GM18861 (cell line): ENCODE measurements around the gene L1TD1.
"Not testable (repeated sequence)": the region's sequence is repeated elsewhere in the genome, so short reads cannot be mapped to it uniquely, and the experiment has no call there.

Source experiments
- ATAC-seq: cut with Tn5 transposase; IDR thresholded peaks from one replicate; pipeline ENCODE4 v1.9.1; 2021; ENCODE audit not compliant: unreplicated experiment

Gene L1TD1

GRCh38 chr1:62194651-62195544, at the start of gene L1TD1:
TSS of gene L1TD1 (plus strand) at chr1:62194849. CDS start at chr1:62206629, 11,780 bp downstream.
- ATAC-seq, result no peak

GRCh38 chr1:62159940-62160348, 34.7 kb upstream of the L1TD1 start:
- ATAC-seq, result peak; percentile 82

GRCh38 chr1:62161711-62162110, 32.9 kb upstream of the L1TD1 start:
- ATAC-seq, result no peak

GRCh38 chr1:62170380-62170779, 24.3 kb upstream of the L1TD1 start:
- not testable (repeated sequence) for ATAC-seq

GRCh38 chr1:62175568-62176179, 19.0 kb upstream of the L1TD1 start:
- peak; percentile 59 for ATAC-seq

DNA sequence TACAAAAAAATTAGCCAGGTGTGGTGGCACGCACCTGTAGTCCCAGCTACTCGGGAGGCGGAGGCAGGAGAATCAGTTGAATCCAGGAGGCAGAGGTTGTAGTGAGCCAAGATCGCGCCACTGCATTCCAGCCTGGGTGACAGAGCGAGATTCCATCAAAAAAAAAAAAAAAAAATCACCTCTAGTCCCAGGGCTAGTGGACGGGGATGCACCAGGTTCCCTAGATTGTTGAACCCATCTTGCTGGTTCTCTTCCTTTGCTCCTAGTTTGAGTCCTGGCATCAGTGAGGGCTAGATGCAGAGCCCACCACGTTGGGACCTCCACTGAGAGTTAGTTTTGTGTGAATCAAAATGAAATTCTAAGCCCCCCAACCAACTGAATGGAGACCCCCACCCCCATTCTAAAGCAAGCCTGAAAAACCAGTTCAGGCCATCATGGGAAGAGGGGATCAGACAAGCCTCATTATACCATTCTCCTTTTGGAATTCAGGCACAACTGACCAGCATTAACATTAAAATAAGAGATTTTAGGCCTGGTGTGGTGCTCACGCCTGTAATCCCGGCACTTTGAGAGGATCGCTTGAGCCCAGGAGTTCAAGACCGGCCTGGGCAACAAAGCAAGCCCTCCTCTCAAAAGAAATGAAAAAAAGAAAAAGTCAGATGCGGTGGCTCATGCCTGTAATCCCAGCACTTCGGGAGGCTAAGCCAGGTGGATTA, 17.9 kb upstream of the L1TD1 start:
- ATAC-seq, result no peak

DNA sequence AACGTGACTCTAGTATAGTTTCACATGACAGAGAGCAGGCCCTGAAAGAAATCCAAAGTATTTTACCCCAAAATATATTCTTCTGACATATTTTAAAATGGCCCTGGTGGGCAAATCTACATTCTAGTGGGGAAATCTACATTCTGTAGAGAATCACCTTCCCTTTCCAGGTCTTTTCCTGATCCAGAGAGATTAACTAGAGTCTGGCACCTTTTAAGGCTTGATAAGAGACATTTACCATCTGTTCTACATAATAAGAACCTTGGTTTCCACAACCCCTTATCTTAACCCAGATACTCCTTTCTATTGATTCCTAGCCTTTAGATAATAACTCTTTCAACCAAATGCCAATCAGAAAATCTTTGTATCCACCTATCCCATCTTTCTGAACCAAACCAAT, 17.0 kb upstream of the L1TD1 start:
- ATAC-seq, result no peak

GRCh38 chr1:62178372-62178771, 16.3 kb upstream of the L1TD1 start:
- ATAC-seq, result no peak

DNA sequence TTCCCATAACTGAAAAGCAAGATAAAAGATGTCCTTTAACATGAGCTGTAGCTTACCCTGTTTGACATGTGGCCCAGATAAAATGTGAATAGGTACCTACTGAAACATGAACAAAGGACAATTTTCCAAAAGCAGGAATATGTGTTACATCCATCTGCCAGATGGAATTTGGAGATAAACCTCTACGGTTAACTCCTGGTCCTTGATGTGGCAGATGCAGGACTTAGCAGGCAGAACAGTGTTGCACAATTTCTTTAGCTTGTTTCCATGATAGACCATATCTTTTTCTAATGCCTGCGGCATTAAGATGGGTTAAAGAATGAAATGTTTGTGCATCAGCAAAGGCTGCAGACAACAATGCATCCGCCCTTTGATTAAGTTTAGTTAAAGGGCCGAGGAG, 14.6 kb upstream of the L1TD1 start:
- ATAC-seq, result not testable (repeated sequence)

DNA sequence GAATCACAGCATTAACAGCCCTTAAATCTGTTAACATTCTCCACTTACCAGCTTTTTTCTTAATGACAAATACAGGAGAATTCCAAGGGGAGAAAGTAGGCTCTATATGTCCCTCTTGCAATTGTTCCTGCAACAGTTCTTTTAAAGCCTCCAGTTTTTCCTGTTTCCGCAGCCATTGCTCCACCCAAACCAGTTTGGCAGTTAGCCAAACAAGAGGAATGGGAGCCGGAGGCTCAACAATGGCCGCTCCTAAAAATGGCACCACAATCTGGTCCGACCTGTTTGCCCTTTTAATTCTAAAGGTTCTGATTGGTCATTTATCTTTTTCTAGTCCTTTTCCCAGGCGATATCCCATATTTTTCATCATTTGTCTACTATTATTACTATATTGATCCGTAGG, 14.0 kb upstream of the L1TD1 start:
- no peak for ATAC-seq

- ATAC-seq, result no peak
Measured at GRCh38 chr1:62181532-62181931, 13.1 kb upstream of the L1TD1 start.

GRCh38 chr1:62182157-62182556, 12.5 kb upstream of the L1TD1 start:
- not testable (repeated sequence) for ATAC-seq

DNA sequence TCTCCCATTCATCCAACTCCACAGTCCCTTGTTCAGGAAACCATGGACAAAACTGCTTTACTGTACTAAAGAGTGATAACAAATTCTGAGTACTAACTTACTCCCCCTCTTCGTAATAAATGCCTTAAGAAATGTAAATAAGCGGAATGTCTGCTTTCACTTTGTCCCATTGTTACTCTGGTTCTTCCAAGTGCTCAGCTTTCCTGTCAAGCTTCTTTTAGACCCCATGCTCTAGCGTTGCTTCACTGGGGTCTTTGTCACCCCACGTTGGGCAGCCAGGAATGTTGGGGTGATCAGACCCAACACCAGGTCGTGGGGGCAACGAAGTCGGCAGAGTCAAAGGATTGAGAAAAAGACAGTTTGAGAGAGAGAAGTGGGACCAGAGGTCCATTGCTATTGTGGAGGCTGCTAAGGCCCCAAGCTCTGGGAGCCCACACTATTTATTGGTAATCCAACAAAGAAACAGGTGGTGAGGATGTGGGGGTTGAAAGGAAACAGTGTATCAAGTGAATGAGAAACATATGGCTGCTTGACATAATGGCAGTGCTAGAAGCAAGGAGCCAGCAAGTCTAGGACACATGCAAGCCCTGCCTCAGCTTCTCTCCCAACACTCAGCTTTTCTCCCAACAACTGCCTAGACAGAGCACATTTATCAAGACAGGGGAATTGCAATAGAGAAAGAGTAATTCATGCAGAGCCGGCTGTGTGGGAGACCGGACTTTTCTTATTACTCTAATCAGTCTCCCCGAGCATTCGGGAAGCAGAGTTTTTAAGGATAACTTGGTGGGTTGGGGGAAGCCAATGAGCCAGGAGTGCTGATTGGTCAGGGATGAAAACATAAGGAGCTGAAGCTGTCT, 11.3 kb upstream of the L1TD1 start:
- ATAC-seq, result not testable (repeated sequence)

- no peak for ATAC-seq
Measured at GRCh38 chr1:62184336-62184735, 10.3 kb upstream of the L1TD1 start.

GRCh38 chr1:62185233-62185632, 9.4 kb upstream of the L1TD1 start:
- ATAC-seq, result not testable (repeated sequence)

GRCh38 chr1:62185677-62186076, 9.0 kb upstream of the L1TD1 start:
- ATAC-seq, result no peak

GRCh38 chr1:62187548-62187947, 7.1 kb upstream of the L1TD1 start:
- no peak for ATAC-seq

DNA sequence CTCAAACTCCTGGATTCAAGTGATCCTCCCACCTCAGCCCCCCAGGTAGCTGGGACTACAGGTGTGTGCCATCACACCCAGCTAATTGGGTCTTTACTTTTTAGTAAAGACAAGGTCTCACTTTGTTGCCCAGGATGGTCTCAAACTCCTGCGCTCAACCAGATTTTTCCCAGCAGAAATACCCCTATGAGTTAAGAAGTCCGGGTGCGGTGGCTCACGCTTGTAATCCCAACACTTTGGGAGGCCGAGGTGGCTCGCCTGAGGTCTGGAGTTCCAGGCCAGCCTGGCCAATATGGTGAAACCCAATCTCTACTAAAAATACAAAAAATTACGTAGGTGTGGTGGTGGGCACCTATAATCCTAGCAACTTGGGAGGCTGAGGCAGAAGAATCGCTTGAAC, 6.5 kb upstream of the L1TD1 start:
- ATAC-seq, result no peak

DNA sequence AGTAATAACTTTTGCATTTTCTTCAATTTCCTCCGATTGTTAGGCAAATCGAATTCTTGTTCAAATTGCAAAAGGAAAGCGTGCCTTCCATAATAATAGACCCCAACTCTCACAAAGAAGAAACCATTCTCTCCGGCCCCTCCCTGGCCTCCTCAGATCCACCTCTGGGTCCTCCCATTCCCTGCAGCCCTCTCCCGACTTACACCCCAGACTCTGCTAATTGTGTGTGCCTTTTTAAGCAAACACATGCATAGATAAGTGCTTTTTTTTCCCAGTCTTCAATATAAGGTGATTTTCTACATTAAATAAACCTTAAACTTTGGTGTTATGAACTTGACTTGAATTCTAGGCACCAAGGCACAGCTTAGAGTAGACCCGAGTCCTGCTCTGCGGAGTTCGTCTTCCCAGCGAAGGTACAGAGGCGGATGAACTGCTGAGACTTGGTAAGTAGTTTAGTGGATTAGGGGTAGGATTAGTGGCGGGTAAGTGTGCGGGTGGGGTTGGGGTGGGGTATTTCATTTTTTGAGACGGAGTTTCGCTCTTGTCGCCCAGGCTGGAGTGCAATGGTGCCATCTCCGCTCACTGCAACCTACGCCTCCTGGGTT, 1.5 kb downstream of the L1TD1 start:
- no peak for ATAC-seq

DNA sequence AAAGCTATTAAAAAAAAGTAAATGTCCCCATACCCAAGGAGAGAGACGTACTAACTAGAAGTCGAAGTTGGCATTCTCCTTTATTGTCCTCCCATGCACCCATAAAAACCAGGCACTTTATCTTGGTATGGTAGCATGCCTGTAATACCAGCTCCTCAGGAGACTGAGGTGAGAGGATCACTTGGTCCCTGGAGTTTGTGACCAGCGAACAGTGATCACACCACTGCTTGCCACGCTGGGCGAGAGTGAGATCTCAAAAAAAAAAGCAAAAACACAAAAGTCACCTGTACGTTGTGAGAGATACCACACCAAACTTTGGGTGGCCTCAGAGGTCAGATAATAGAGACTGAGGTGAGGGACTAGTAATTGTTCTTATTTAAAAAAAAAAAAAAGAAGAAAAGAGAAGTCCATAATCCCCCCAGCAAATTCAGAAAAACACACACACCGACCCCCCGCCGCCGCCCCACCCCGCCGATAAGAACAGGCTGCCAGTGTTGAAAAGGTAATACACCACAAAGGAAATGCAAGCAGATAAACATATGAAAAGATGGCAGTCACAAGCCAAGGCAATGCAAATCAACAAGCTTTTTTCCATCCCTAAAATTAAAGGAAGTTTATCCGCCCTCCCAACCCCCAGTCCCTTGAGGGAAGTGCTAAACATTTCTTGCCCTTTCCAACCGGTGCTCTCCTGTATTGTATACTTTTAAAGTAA, 3.6 kb downstream of the L1TD1 start:
- ATAC-seq, result no peak
